HG03571 (cell line): Measurements from ENCODE around the gene KRTAP5-1.

Source experiments
- ATAC-seq: cut with Tn5 transposase; IDR thresholded peaks from one replicate; pipeline ENCODE4 v1.9.1; 2021; ENCODE audit not compliant: unreplicated experiment

KRTAP5-1 gene

DNA sequence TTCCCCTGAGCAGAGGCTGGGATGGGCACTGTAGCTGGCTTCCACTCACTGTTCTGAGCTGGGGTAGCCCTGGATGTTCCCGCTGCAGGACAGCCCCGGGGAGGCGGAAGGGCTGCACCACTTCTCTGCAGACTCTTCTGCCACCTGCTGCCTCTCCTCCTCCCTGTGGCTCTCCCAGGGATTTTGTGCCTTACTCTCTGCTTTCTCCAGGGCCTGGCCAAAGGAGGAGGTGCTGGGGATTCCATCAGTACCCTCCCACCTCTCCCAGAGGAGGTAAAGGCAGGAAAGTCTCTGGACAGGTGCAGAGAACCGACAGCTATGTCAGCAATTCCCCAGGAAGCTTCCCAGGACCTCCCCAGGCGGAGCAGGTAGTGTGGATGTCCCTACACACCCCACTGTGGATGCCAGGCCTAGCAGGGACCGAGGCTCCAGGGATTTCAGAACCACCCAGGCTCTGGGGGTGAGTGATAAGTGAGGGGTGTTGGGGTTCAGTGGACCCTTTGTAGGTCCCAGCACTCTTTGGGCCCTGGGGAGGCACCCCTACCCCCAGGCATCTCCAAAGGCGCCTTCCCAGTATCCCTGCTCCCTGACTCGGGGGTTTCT lies 24.3 kb downstream of the KRTAP5-1 start:
- no peak for ATAC-seq

GRCh38 chr11:1560002-1560648 lies 25.0 kb downstream of the KRTAP5-1 start:
- ATAC-seq = no peak

DNA sequence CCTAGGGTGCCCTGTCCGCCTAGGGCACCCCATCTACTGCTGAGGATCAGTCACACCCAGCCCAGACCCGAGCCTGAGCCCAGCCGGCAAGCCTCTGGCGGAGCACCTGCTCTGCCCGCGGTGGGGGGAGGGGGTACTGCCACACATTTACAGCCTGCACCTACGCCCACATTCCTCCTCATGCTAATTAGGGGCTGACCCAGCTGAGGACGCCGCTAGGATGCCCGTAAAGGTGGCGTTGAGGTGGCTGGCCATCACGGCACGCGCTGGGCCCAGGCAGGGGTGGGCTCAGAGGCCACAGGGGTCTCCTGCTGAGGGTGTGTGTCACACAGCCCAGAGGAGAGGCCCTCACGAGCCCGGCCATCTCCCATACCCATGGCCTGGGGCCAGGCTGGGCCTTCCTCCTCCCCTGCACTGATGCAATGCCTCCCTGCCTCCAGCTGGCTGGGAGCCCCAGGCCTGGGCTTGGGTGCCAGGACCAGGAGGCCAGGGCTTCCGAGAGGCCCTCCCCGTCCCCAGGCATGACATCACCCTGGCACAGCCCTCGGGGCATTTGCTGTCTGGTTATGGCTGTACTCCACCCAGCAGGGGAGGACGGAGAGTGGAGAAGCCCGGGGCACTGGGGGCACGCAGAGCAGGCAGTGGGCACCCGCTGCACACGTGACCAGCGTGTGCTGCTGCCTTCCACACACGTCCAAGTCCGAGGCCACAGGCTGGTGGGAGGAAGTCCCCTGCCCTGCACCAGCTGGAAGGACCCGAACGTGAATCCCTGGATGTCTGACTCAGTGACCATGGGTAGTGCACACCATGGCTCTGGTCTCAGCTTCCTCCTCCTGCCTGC lies 25.8 kb downstream of the KRTAP5-1 start:
- no peak for ATAC-seq

DNA sequence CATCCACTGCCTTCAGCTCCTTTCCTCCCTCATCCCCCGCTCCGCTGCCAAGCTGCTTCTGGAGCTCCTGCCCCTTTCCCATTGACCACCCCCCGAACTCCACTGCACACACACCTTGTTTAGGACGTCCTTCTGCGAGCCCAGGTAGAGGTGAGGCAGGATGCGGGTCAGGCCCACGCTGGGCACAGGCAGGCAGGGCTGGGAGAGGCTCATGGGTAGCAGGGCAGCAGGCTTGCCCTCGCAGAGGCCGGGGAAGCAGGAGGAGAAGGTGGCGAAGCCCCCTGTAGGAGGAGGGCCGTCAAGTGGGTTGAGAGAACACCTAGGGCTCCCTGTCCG lies 26.3 kb downstream of the KRTAP5-1 start:
- ATAC-seq = no peak

- ATAC-seq = no peak
These were observed 26.9 kb downstream of the KRTAP5-1 start for GRCh38 chr11:1557904-1558774.

GRCh38 chr11:1557051-1557884 lies 27.8 kb downstream of the KRTAP5-1 start:
- ATAC-seq = no peak

- no peak for ATAC-seq
These were observed 28.7 kb downstream of the KRTAP5-1 start for GRCh38 chr11:1556278-1556902.

GRCh38 chr11:1555713-1556153 lies 29.4 kb downstream of the KRTAP5-1 start:
- no peak for ATAC-seq

GRCh38 chr11:1554981-1555712 lies 29.9 kb downstream of the KRTAP5-1 start:
- ATAC-seq = no peak

- ATAC-seq = no peak
These were observed 31.1 kb downstream of the KRTAP5-1 start for GRCh38 chr11:1553808-1554594.

GRCh38 chr11:1549338-1550330 lies 35.4 kb downstream of the KRTAP5-1 start:
- ATAC-seq = no peak

DNA sequence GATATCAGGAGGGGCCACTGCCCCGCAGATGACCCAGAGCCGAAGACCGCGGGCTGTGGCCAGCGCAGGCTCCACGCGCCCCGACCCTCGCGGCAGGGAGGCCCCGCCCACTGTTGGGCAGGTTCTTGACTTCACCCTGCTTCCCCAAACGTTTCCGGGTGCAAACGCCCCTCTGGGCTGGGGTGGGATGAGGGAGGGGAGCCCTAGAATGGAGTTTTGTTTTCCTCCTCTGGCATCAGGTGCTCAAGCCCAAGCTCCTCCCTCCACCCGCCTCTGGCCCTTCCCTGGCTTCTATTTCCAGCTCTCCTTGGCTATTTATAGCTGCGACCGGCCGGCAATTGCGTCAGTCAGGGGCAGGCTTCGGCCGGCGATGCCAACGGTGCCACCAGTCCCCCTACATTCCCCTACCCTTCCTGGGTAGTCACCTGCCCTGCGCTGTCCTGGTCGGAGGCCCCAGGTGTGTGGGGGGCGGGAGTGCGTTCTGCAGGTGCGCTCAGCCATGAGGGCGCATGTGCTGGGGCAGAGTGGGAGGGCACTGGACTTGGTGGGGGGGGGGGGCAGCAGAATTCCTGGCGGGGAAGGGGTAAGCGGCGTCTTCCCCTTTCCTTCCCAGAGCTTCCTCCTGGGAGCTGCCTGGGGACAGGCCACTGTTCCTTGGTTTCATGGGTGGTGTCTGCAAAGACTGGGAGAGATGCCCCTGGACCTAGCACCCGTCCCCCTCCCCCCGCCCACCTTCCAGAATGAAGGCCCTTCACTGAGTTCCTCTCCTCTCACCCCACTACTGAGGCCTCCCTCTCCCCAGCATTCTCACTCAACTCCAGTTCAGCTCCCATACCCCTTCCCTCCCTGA lies 36.6 kb downstream of the KRTAP5-1 start:
- no peak for ATAC-seq

DNA sequence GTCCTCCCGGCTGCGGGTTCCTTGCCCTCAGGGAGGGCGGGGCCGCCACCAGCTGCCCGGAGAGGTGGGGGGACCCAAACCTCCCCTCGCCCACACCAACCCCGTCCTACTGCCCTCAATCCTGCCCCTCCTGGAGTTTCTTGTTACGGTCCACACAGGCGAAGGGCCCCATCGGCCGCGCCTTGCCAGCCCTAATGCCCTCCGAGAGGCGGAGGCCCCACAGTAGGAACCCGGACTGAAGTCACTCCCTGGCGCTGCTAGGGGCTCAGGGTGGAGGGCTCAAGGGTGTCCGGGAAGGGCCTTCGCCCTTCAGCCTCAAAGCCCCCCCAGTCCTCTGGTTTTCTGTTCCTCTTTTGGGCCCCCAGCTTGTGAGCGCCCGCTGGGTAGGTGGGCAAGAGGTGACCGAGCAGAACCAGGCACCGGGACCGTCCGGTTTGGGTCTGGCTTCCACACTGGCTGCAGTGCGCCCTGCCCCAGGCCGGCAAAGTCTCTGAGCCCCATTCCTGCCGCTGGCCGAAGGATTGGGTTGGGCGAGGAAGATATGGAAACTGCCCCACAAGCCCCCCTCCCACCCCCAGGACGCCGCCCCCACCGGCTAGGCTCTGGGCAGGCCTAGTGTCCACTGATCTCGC lies 37.5 kb downstream of the KRTAP5-1 start:
- ATAC-seq = no peak

- no peak for ATAC-seq
These were observed 38.3 kb downstream of the KRTAP5-1 start for GRCh38 chr11:1546536-1547466.

DNA sequence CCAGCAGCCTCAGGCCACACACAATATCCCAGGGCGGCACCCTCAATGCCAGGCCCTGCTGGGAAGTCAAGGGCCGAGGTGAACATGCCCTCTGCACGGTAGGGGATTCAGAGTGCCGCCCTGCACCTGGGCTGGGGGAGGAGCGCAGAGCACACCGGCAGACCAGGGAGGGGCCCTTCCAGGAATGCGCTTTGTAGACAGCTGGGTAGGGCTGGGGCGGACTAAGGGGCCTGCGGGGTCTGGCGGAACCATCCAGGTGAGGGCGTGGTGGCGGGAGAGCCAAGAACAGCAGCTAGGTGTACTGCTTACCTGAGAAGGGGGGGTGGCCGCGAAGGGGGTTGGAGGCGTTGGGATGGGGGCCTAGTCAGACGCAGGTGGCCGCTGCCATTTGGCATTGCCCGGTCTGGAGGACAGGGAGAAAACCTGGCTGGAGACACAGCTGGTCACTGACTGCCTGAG lies 39.0 kb downstream of the KRTAP5-1 start:
- no peak for ATAC-seq
